Activated CD4-positive, CD25-positive, alpha-beta regulatory T cell treated with anti-CD3 and anti-CD28 coated beads, Interleukin-2, amount 50 U/mL, for 16 hours (primary cell): ENCODE data around the gene SMC4.
A peak's percentile ranks its signal among the peaks of the same experiment; 100 is the strongest.
"Not testable (repeated sequence)": the region's sequence is repeated elsewhere in the genome, so short reads cannot be mapped to it uniquely, and the experiment has no call there.

Experiments
- DNase-seq: peaks from one replicate; pipeline ENCODE4 v3.0.0-alpha.2; 2020; ENCODE audit warnings: low read depth, low spot score

The SMC4 gene

GRCh38 chr3:160399125-160400029 is at the start of gene SMC4, which contains the start of gene IFT80:
Gene SMC4 (plus strand): TSS chr3:160399650. CDS start chr3:160400827, 1,177 bp downstream.
Gene IFT80 (minus strand): TSS chr3:160399225. CDS start chr3:160384600, 14,625 bp downstream.
- DNase-seq: peak; percentile 93

GRCh38 chr3:160355826-160356225 is 43.6 kb upstream of the SMC4 start:
- no peak for DNase-seq

- DNase-seq: not testable (repeated sequence)
Observed at GRCh38 chr3:160362896-160363295, 36.6 kb upstream of the SMC4 start.

GRCh38 chr3:160365869-160366522 is 33.5 kb upstream of the SMC4 start:
- no peak for DNase-seq

- no peak for DNase-seq
Observed at GRCh38 chr3:160368804-160369203, 30.6 kb upstream of the SMC4 start.

GRCh38 chr3:160369784-160370183 is 29.7 kb upstream of the SMC4 start:
- no peak for DNase-seq

- DNase-seq: no peak
Observed at GRCh38 chr3:160370987-160371857, 28.2 kb upstream of the SMC4 start.

GRCh38 chr3:160372780-160373179 is 26.7 kb upstream of the SMC4 start:
- no peak for DNase-seq

GRCh38 chr3:160373655-160374054 is 25.8 kb upstream of the SMC4 start:
- no peak for DNase-seq

- DNase-seq: no peak
Observed at GRCh38 chr3:160374472-160374871, 25.0 kb upstream of the SMC4 start.

GRCh38 chr3:160374925-160375324 is 24.5 kb upstream of the SMC4 start:
- no peak for DNase-seq

GRCh38 chr3:160376681-160377080 is 22.8 kb upstream of the SMC4 start:
- DNase-seq: no peak

GRCh38 chr3:160378331-160379109 is 20.9 kb upstream of the SMC4 start:
- no peak for DNase-seq

- no peak for DNase-seq
Observed at GRCh38 chr3:160379628-160380214, 19.7 kb upstream of the SMC4 start.

- no peak for DNase-seq
Observed at GRCh38 chr3:160381470-160381869, 18.0 kb upstream of the SMC4 start.

- no peak for DNase-seq
Observed at GRCh38 chr3:160384639-160385318, 14.7 kb upstream of the SMC4 start.

- no peak for DNase-seq
Observed at GRCh38 chr3:160390565-160391138, 8.8 kb upstream of the SMC4 start.

GRCh38 chr3:160392798-160393197 is 6.7 kb upstream of the SMC4 start:
- no peak for DNase-seq

- DNase-seq: no peak
Observed at GRCh38 chr3:160393346-160394008, 6.0 kb upstream of the SMC4 start.
